SJSA1 (cell line): ENCODE measurements around the gene PMEPA1. TPM values are rescaled to one million over a fixed set of nuclear protein-coding genes. Genes with fewer than 3 reads are reported as not detected.

Source experiments
- DNase-seq, 2 experiments: peaks; one replicate each; pipeline ENCODE4 v3.0.0-alpha.2; 2015 to 2020; ENCODE audit warnings: low spot score in 2 of 2, low read depth in 1 of 2
- H3K27ac ChIP-seq: fragments of 250-450 bp; sonication (Bioruptor Pico); 2 replicates; pipeline ENCODE4 v1.5.1; 2020; ENCODE audit warnings: mild to moderate bottlenecking, moderate library complexity
- H3K27me3 ChIP-seq: fragments of 250-450 bp; sonication (Bioruptor Pico); replicated peaks from 2 replicates; pipeline ENCODE4 v1.5.1; 2020; ENCODE audit warnings: mild to moderate bottlenecking, moderate library complexity
- H3K36me3 ChIP-seq: fragments of 250-450 bp; sonication (Bioruptor Pico); 2 replicates; pipeline ENCODE4 v1.5.1; 2020; ENCODE audit warnings: mild to moderate bottlenecking
- H3K4me1 ChIP-seq: fragments of 250-450 bp; sonication (Bioruptor Pico); replicated peaks from 2 replicates; pipeline ENCODE4 v1.6.1; 2021; ENCODE audit warnings: mild to moderate bottlenecking
- H3K4me3 ChIP-seq: fragments of 250-450 bp; sonication (Bioruptor Pico); 2 replicates; pipeline ENCODE4 v1.5.1; 2020; ENCODE audit warnings: mild to moderate bottlenecking
- H3K9me3 ChIP-seq: fragments of 250-450 bp; sonication (Bioruptor Pico); replicated peaks from 2 replicates; pipeline ENCODE4 v1.5.1; 2020; ENCODE audit warnings: mild to moderate bottlenecking
- total RNA-seq: library from RNA; depleted of rRNA; stranded (reverse); fragments of >200 nt; shearing (Covaris generic); gene quantifications from 2 replicates; pipeline ENCODE4 v1.2.3, GENCODE V29; 2014

The PMEPA1 gene
- total RNA-seq, 1 experiment from 2014 or later: 13.9 TPM

- H3K27me3 ChIP-seq: no peaks in the 10 kb centered on the region
- H3K9me3 ChIP-seq: no peaks in the 10 kb centered on the region
- 0 out of 2 replicates have a peak, but pooled peaks cover 5% of the 10 kb centered on the region for H3K36me3 ChIP-seq
- no peak overlapping the region for H3K27ac ChIP-seq
- H3K4me3 ChIP-seq: no peak overlapping the region
- DNase-seq: peak in 1 of 2 experiments; percentile 34
- H3K4me1 ChIP-seq: no peaks in the 10 kb centered on the region
Measured at GRCh38 chr20:57659517-57660180, 50.2 kb downstream of the PMEPA1 start.

- 0 out of 2 replicates have a peak, but pooled peaks cover 3% of the 10 kb centered on the region for H3K4me1 ChIP-seq
- H3K36me3 ChIP-seq: 0 out of 2 replicates have a peak, but pooled peaks cover 5% of the 10 kb centered on the region
- H3K27me3 ChIP-seq: no peaks in the 10 kb centered on the region
- peak in 1 of 2 experiments; percentile 38 for DNase-seq
- H3K27ac ChIP-seq: no peak overlapping the region
- H3K4me3 ChIP-seq: no peak overlapping the region
- H3K9me3 ChIP-seq: no peaks in the 10 kb centered on the region
Measured at GRCh38 chr20:57658833-57659516, 50.8 kb downstream of the PMEPA1 start.

GRCh38 chr20:57658447-57658832 lies 51.4 kb downstream of the PMEPA1 start:
- Histone ChIP-seq H3K4me3 (no peak overlapping the region), H3K4me1 (0 out of 2 replicates have a peak, but pooled peaks cover 3% of the 10 kb centered on the region), H3K36me3 (0 out of 2 replicates have a peak, but pooled peaks cover 5% of the 10 kb centered on the region), H3K9me3 (no peaks in the 10 kb centered on the region), H3K27ac (no peak overlapping the region), H3K27me3 (no peaks in the 10 kb centered on the region)
- no peak for DNase-seq

GRCh38 chr20:57657535-57658446 lies 52.0 kb downstream of the PMEPA1 start:
- peak in 1 of 2 experiments; percentile 37 for DNase-seq
- H3K27me3 ChIP-seq: no peaks in the 10 kb centered on the region
- no peaks in the 10 kb centered on the region for H3K9me3 ChIP-seq
- H3K27ac ChIP-seq: no peak overlapping the region
- H3K4me1 ChIP-seq: 0 out of 2 replicates have a peak, but pooled peaks cover 3% of the 10 kb centered on the region
- no peak overlapping the region for H3K4me3 ChIP-seq
- H3K36me3 ChIP-seq: peaks cover 6% of the 10 kb centered on the region

- no peaks in the 10 kb centered on the region for H3K27me3 ChIP-seq
- peak in 1 of 2 experiments; percentile 33 for DNase-seq
- no peak overlapping the region for H3K4me3 ChIP-seq
- H3K4me1 ChIP-seq: 0 out of 2 replicates have a peak, but pooled peaks cover 3% of the 10 kb centered on the region
- no peak overlapping the region for H3K27ac ChIP-seq
- no peaks in the 10 kb centered on the region for H3K9me3 ChIP-seq
- H3K36me3 ChIP-seq: peaks cover 14% of the 10 kb centered on the region
Measured at GRCh38 chr20:57656821-57657534, 52.8 kb downstream of the PMEPA1 start.

- H3K9me3 ChIP-seq: no peaks in the 10 kb centered on the region
- no peak overlapping the region for H3K4me3 ChIP-seq
- no peaks in the 10 kb centered on the region for H3K27me3 ChIP-seq
- H3K27ac ChIP-seq: no peak overlapping the region
- 0 out of 2 replicates have a peak, but pooled peaks cover 3% of the 10 kb centered on the region for H3K4me1 ChIP-seq
- peaks cover 16% of the 10 kb centered on the region for H3K36me3 ChIP-seq
- DNase-seq: peak in 1 of 2 experiments; percentile 32
Measured at GRCh38 chr20:57656252-57656820, 53.5 kb downstream of the PMEPA1 start.

- H3K4me1 ChIP-seq: 0 out of 2 replicates have a peak, but pooled peaks cover 3% of the 10 kb centered on the region
- H3K9me3 ChIP-seq: no peaks in the 10 kb centered on the region
- peak in 1 of 2 experiments; percentile 21 for DNase-seq
- H3K36me3 ChIP-seq: peaks cover 16% of the 10 kb centered on the region
- H3K4me3 ChIP-seq: no peak overlapping the region
- no peak overlapping the region for H3K27ac ChIP-seq
- H3K27me3 ChIP-seq: no peaks in the 10 kb centered on the region
Measured at GRCh38 chr20:57655809-57656155, 54.0 kb downstream of the PMEPA1 start.

GRCh38 chr20:57654998-57655808 lies 54.6 kb downstream of the PMEPA1 start:
- Histone ChIP-seq H3K9me3 (no peaks in the 10 kb centered on the region), H3K4me1 (0 out of 2 replicates have a peak, but pooled peaks cover 3% of the 10 kb centered on the region), H3K27ac (no peak overlapping the region), H3K27me3 (no peaks in the 10 kb centered on the region), H3K36me3 (peaks cover 16% of the 10 kb centered on the region), H3K4me3 (no peak overlapping the region)
- peak in 1 of 2 experiments; percentile 39 for DNase-seq

- peaks cover 16% of the 10 kb centered on the region for H3K36me3 ChIP-seq
- H3K9me3 ChIP-seq: no peaks in the 10 kb centered on the region
- 0 out of 2 replicates have a peak, but pooled peaks cover 3% of the 10 kb centered on the region for H3K4me1 ChIP-seq
- H3K27ac ChIP-seq: no peak overlapping the region
- H3K27me3 ChIP-seq: no peaks in the 10 kb centered on the region
- no peak overlapping the region for H3K4me3 ChIP-seq
- peak; percentile 45 to 48 for DNase-seq
Measured at GRCh38 chr20:57654363-57654997, 55.3 kb downstream of the PMEPA1 start.

GRCh38 chr20:57653910-57654309 lies 55.9 kb downstream of the PMEPA1 start:
- H3K27ac ChIP-seq: no peak overlapping the region
- H3K36me3 ChIP-seq: peaks cover 16% of the 10 kb centered on the region
- DNase-seq: no peak
- H3K4me1 ChIP-seq: 0 out of 2 replicates have a peak, but pooled peaks cover 3% of the 10 kb centered on the region
- no peaks in the 10 kb centered on the region for H3K27me3 ChIP-seq
- H3K9me3 ChIP-seq: no peaks in the 10 kb centered on the region
- H3K4me3 ChIP-seq: no peak overlapping the region

GRCh38 chr20:57653546-57653900 lies 56.3 kb downstream of the PMEPA1 start:
- 0 out of 2 replicates have a peak, but pooled peaks cover 3% of the 10 kb centered on the region for H3K4me1 ChIP-seq
- peaks cover 16% of the 10 kb centered on the region for H3K36me3 ChIP-seq
- no peaks in the 10 kb centered on the region for H3K9me3 ChIP-seq
- no peaks in the 10 kb centered on the region for H3K27me3 ChIP-seq
- no peak for DNase-seq
- H3K27ac ChIP-seq: no peak overlapping the region
- H3K4me3 ChIP-seq: no peak overlapping the region
